Measurements from ENCODE around the gene POLR3B.
"Not testable (repeated sequence)": the region's sequence is repeated elsewhere in the genome, so short reads cannot be mapped to it uniquely, and the experiment has no call there.

POLR3B gene

DNA sequence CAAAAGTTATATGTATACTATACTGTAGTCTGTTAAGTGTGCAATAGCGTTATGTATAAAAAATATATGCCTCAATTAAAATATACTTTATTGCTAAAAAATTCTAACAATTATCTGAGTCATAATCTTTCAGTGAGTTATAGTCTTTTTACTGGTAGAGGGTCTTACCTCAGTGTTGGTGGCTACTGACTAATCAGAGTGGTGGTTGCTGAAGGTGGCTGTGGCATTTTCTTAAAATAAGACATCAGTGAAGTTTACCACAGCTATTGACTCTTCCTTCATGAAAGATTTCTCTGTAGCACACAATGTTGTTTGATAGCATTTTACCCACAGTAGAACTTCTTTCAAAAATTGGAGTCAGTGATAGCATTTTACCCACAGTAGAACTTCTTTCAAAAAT, 23.4 kb downstream of the POLR3B start:
- no peak overlapping the region for H3K27ac ChIP-seq
- no peak overlapping the region for H3K4me3 ChIP-seq
- H3K9ac ChIP-seq (ENCODE audit: insufficient read length) = no peak overlapping the region
- 0 out of 2 replicates have a peak, but pooled peaks cover 5% of the 10 kb centered on the region for H3K9me3 ChIP-seq (ENCODE audit: low read depth, low read length)
- TF ChIP-seq POLR2AphosphoS5 (IDR thresholded peaks at IDR 0.05; ENCODE audit: borderline replicate concordance, low read depth, low read length) (no peak), FOXP2 (optimal IDR thresholded peaks at IDR 0.05; ENCODE audit: control extremely low read depth, extremely low read length, insufficient read depth) (no peak), EZH2 (IDR thresholded peaks at IDR 0.05) (no peak)
- no peak for DNase-seq (ENCODE audit: low read depth, low spot score)
- H3K36me3 ChIP-seq (ENCODE audit: insufficient read depth, low read length) = peaks cover 80% of the 10 kb centered on the region

DNA sequence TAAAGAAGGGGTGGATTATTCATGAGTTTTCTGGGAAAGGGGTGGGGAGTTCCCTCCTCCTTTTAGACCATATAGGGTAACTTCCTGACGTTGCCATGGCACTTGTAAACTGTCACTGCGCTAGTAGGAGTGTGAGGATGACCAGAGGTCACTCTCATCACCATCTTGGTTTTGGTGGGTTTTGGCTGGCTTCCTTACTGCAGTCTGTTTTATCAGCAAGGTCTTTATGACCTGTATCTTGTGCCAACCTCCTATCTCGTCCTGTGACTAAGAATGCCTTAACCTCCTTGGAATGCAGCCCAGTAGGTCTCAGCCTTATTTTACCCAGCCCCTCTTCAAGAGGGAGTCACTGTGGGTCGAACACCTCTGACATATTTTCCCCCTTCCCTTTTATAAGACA, 24.3 kb downstream of the POLR3B start:
- H3K4me3 ChIP-seq; DNase-seq (ENCODE audit: low read depth, low spot score); H3K9ac ChIP-seq (ENCODE audit: insufficient read length); H3K27ac ChIP-seq; H3K9me3 ChIP-seq (ENCODE audit: low read depth, low read length): not testable (repeated sequence)
- H3K36me3 ChIP-seq (ENCODE audit: insufficient read depth, low read length) = peaks cover 75% of the 10 kb centered on the region

DNA sequence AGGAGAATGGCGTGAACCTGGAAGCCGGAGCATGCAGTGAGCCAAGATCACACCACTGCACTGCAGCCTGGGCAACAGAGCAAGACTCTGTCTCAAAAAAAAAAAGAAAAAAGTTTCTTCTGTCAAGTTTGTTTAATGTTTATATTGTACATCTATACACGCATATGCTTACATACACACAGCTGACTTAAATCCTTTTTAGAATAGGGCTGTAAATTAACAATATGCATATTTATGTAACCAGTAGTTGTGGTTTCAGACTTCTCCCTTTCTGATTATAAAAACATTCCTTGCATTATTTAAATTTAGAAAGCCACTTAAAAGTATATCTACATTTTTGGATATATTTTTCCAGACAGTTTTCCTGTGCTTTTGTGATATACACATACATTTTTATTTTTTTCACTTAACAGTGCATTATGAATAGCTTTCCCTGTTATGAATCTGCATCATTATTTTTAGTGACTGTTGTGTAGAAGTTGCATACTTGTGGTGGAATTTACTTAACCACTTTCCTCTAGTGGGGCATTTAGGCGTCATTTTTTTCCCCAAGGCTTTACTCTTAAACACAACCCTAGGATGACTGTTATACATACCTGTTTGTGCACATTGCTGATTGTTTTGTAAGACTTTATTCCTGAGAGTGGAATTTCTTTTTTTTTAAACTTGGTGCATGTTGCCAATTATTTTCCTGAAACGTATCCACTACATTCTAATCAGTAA, 29.4 kb downstream of the POLR3B start:
- 0 out of 2 replicates have a peak, but pooled peaks cover 5% of the 10 kb centered on the region for H3K9me3 ChIP-seq (ENCODE audit: low read depth, low read length)
- H3K4me3 ChIP-seq = peak overlapping the region; percentile 19; the same call in 1 of the 2 replicates
- DNase-seq (ENCODE audit: low read depth, low spot score) = peak; percentile 47
- peak overlapping the region; percentile 88 for H3K27ac ChIP-seq
- peaks cover 26% of the 10 kb centered on the region for H3K36me3 ChIP-seq (ENCODE audit: insufficient read depth, low read length)
- no peak for TF ChIP-seq FOXP2 (optimal IDR thresholded peaks at IDR 0.05; ENCODE audit: control extremely low read depth, extremely low read length, insufficient read depth)
- TF ChIP-seq EZH2 (IDR thresholded peaks at IDR 0.05) = no peak
- TF ChIP-seq POLR2AphosphoS5 (IDR thresholded peaks at IDR 0.05; ENCODE audit: borderline replicate concordance, low read depth, low read length) = no peak; the same call in 1 of the 2 replicates
- H3K9ac ChIP-seq (ENCODE audit: insufficient read length) = no peak overlapping the region

- peak overlapping the region; percentile 11 for H3K9ac ChIP-seq (ENCODE audit: insufficient read length)
- DNase-seq (ENCODE audit: low read depth, low spot score) = no peak
- no peak for TF ChIP-seq EZH2 (IDR thresholded peaks at IDR 0.05)
- no peak for TF ChIP-seq FOXP2 (optimal IDR thresholded peaks at IDR 0.05; ENCODE audit: control extremely low read depth, extremely low read length, insufficient read depth)
- no peak for TF ChIP-seq POLR2AphosphoS5 (IDR thresholded peaks at IDR 0.05; ENCODE audit: borderline replicate concordance, low read depth, low read length)
- peaks cover 19% of the 10 kb centered on the region for H3K36me3 ChIP-seq (ENCODE audit: insufficient read depth, low read length)
- no peak overlapping the region for H3K4me3 ChIP-seq
- peak overlapping the region; percentile 88 for H3K27ac ChIP-seq
- no peaks in the 10 kb centered on the region for H3K9me3 ChIP-seq (ENCODE audit: low read depth, low read length)
Measured at GRCh38 chr12:106387848-106388377, 30.4 kb downstream of the POLR3B start.

- H3K9ac ChIP-seq (ENCODE audit: insufficient read length) = no peak overlapping the region
- H3K4me3 ChIP-seq = no peak overlapping the region
- no peaks in the 10 kb centered on the region for H3K9me3 ChIP-seq (ENCODE audit: low read depth, low read length)
- TF ChIP-seq POLR2AphosphoS5 (IDR thresholded peaks at IDR 0.05; ENCODE audit: borderline replicate concordance, low read depth, low read length) (no peak), FOXP2 (optimal IDR thresholded peaks at IDR 0.05; ENCODE audit: control extremely low read depth, extremely low read length, insufficient read depth) (no peak), EZH2 (IDR thresholded peaks at IDR 0.05) (no peak)
- no peak for DNase-seq (ENCODE audit: low read depth, low spot score)
- peaks cover 19% of the 10 kb centered on the region for H3K36me3 ChIP-seq (ENCODE audit: insufficient read depth, low read length)
- H3K27ac ChIP-seq = no peak overlapping the region
Measured at GRCh38 chr12:106389151-106389550, 31.6 kb downstream of the POLR3B start.

DNA sequence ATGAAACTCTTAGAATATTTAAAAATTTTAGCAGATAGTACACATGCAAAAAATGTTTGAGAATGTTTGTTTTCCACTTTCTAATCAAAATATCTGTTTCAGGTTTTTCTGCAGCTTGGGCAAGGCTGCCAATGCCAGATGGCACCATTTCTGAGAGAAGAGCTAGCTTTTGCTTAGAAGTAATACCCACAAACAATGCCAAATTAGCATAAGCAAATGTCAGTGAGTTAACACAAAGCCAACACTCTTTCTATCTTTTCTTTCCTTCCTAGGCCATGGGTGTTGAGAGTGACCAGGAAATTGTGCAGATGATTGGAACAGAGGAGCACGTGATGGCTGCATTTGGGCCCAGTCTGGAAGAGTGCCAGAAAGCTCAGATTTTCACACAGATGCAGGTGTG, 35.2 kb downstream of the POLR3B start:
- no peak overlapping the region for H3K27ac ChIP-seq
- peaks cover 46% of the 10 kb centered on the region for H3K36me3 ChIP-seq (ENCODE audit: insufficient read depth, low read length)
- TF ChIP-seq FOXP2 (optimal IDR thresholded peaks at IDR 0.05; ENCODE audit: control extremely low read depth, extremely low read length, insufficient read depth) = no peak
- no peak for TF ChIP-seq POLR2AphosphoS5 (IDR thresholded peaks at IDR 0.05; ENCODE audit: borderline replicate concordance, low read depth, low read length)
- TF ChIP-seq EZH2 (IDR thresholded peaks at IDR 0.05) = no peak
- no peak for DNase-seq (ENCODE audit: low read depth, low spot score)
- H3K4me3 ChIP-seq = no peak overlapping the region
- no peaks in the 10 kb centered on the region for H3K9me3 ChIP-seq (ENCODE audit: low read depth, low read length)
- H3K9ac ChIP-seq (ENCODE audit: insufficient read length) = no peak overlapping the region

DNA sequence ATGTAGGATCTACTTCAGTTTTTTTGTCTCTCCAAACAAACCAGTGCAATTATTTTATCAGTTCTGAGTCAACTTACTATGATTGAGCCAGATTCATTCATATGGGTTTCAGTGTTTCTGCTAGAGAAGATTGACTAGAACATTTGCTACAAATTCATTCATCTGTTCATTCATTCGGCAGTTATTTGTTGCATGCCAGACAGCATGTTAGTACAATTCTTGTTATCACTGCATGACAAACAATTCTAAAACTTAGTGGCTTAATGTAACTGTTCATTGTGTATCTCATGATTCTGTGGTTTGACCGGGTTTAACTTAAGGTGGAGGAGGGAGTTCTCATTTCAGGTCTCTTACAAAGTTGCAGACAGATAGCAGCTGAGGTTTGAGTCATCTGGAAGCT, 52.3 kb downstream of the POLR3B start:
- no peak overlapping the region for H3K9ac ChIP-seq (ENCODE audit: insufficient read length)
- no peak for TF ChIP-seq FOXP2 (optimal IDR thresholded peaks at IDR 0.05; ENCODE audit: control extremely low read depth, extremely low read length, insufficient read depth)
- no peak for TF ChIP-seq EZH2 (IDR thresholded peaks at IDR 0.05)
- no peak for TF ChIP-seq POLR2AphosphoS5 (IDR thresholded peaks at IDR 0.05; ENCODE audit: borderline replicate concordance, low read depth, low read length)
- H3K27ac ChIP-seq = no peak overlapping the region
- no peak for DNase-seq (ENCODE audit: low read depth, low spot score)
- H3K36me3 ChIP-seq (ENCODE audit: insufficient read depth, low read length) = peaks cover 26% of the 10 kb centered on the region
- H3K9me3 ChIP-seq (ENCODE audit: low read depth, low read length) = no peaks in the 10 kb centered on the region
- H3K4me3 ChIP-seq = no peak overlapping the region

- DNase-seq (ENCODE audit: low read depth, low spot score) = no peak
- H3K4me3 ChIP-seq = peak overlapping the region; percentile 4; the same call in 1 of the 2 replicates
- H3K9ac ChIP-seq (ENCODE audit: insufficient read length) = no peak overlapping the region
- peak overlapping the region; percentile 70 for H3K27ac ChIP-seq
- TF ChIP-seq POLR2AphosphoS5 (IDR thresholded peaks at IDR 0.05; ENCODE audit: borderline replicate concordance, low read depth, low read length) (no peak), FOXP2 (optimal IDR thresholded peaks at IDR 0.05; ENCODE audit: control extremely low read depth, extremely low read length, insufficient read depth) (no peak), EZH2 (IDR thresholded peaks at IDR 0.05) (no peak)
- peaks cover 31% of the 10 kb centered on the region for H3K36me3 ChIP-seq (ENCODE audit: insufficient read depth, low read length)
- no peaks in the 10 kb centered on the region for H3K9me3 ChIP-seq (ENCODE audit: low read depth, low read length)
Measured at GRCh38 chr12:106412563-106412962, 55.0 kb downstream of the POLR3B start.
